K562 (cell line): ENCODE data around the gene MED29. TPM values are rescaled to one million over a fixed set of nuclear protein-coding genes. Genes with fewer than 3 reads are reported as not detected.

Source experiments
- CC2D1A ChIP-seq: fragments of 450-650 bp; IDR thresholded peaks from 2 replicates; pipeline ENCODE4 v1.6.1; 2017; ENCODE audit warnings: mild to moderate bottlenecking
- CHD1 ChIP-seq: fragments of 200-600 bp; sonication (generic); IDR thresholded peaks from one replicate; pipeline ENCODE4 v1.6.1; 2012; ENCODE audit warnings: mild to moderate bottlenecking, moderate library complexity, low read length, inconsistent platforms
- EGR1 ChIP-seq: fragments of 450-650 bp; conservative IDR thresholded peaks from 2 replicates; pipeline ENCODE4 v1.6.1; 2017; ENCODE audit warnings: mild to moderate bottlenecking
- EHMT2 ChIP-seq: fragments of 450-650 bp; IDR thresholded peaks from 2 replicates; pipeline ENCODE4 v1.6.1; 2018; ENCODE audit warnings: antibody characterized with exemption
- IRF9 ChIP-seq: fragments of 450-650 bp; IDR thresholded peaks from 2 replicates; pipeline ENCODE4 v1.6.1; 2016; ENCODE audit warnings: missing biosample characterization, missing genetic modification characterization
- MEF2A ChIP-seq: IDR thresholded peaks from 2 replicates; pipeline ENCODE4 v1.6.1; 2011; ENCODE audit warnings: low read depth, mild to moderate bottlenecking, low read length, moderate library complexity; ENCODE audit not compliant: control insufficient read depth
- NBN ChIP-seq: fragments of 450-650 bp; IDR thresholded peaks from 2 replicates; pipeline ENCODE4 v1.6.1; 2016; ENCODE audit warnings: low read depth, mild to moderate bottlenecking
- POLR2G ChIP-seq: fragments of 200-400 bp; formaldehyde crosslinking; IDR thresholded peaks from 2 replicates; pipeline ENCODE4 v1.6.1; 2017; ENCODE audit warnings: low read depth, mild to moderate bottlenecking, antibody characterized with exemption, low read length, moderate library complexity
- REST ChIP-seq, 2 experiments: fragments of 450-650 bp; formaldehyde crosslinking in 1 of 2; IDR thresholded peaks; 2 replicates each; pipeline versions ENCODE4 v1.4.0 to v1.6.1; 2014 to 2020; ENCODE audit warnings: mild to moderate bottlenecking in 2 of 2, borderline replicate concordance in 1 of 2, low read depth in 1 of 2
- SAFB ChIP-seq: fragments of 200-400 bp; formaldehyde crosslinking; IDR thresholded peaks from 2 replicates; pipeline ENCODE4 v1.6.1; 2017; ENCODE audit warnings: low read depth, low read length, borderline replicate concordance
- TAF1 ChIP-seq: IDR thresholded peaks from 2 replicates; pipeline ENCODE4 v1.6.1; 2011; ENCODE audit warnings: mild to moderate bottlenecking, low read length, moderate library complexity; ENCODE audit not compliant: insufficient read depth, control insufficient read depth, severe bottlenecking; ENCODE audit errors: extremely low read depth
- ZNF449 ChIP-seq: fragments of 250-450 bp; sonication (Bioruptor Pico); IDR thresholded peaks from 2 replicates; pipeline ENCODE4 v1.8.0; 2022; ENCODE audit warnings: moderate library complexity, mild to moderate bottlenecking, inconsistent platforms
- ZNF655 ChIP-seq: fragments of 250-450 bp; sonication (Bioruptor Pico); IDR thresholded peaks from 2 replicates; pipeline ENCODE4 v1.5.0; 2021
- ZSCAN32 ChIP-seq: fragments of 450-650 bp; formaldehyde crosslinking; IDR thresholded peaks from 2 replicates; pipeline ENCODE4 v1.4.0; 2020; ENCODE audit warnings: mild to moderate bottlenecking, moderate library complexity
- polyA plus RNA-seq, 8 experiments: library from polyadenylated mRNA; depleted of rRNA in 4 of 8; stranded (reverse) in 5 of 8; unstranded in 3 of 8; fragments of >200 nt; fragmentation: Nextera tagmentation in 2 of 8; fragmentation: Illumina TruSeq in 1 of 8; extraction: Ambion mirVana in 2 of 8; extraction: Trizol in 1 of 8; gene quantifications; 2 replicates each; pipeline versions ENCODE4 v1.2.1 to v1.2.3, GENCODE V29; 2011 to 2014; ENCODE audit warnings: inconsistent platforms in 1 of 8, missing spikeins in 1 of 8
- total RNA-seq, 7 experiments: library from RNA; depleted of rRNA in 6 of 7; stranded (reverse); fragments of >200 nt in 6 of 7; fragmentation: Illumina TruSeq in 2 of 7; extraction: Trizol in 2 of 7; gene quantifications; 2 replicates each; pipeline versions ENCODE4 v1.2.1 to v1.2.3, GENCODE V29; 2011 to 2021; ENCODE audit warnings: low replicate concordance in 1 of 7

MED29 gene
- total and polyA plus RNA-seq, 9 of the 15 experiments (the other 6 are each of a cell fraction or from before 2014, with no cell fraction given) = 1.8 to 22.6 (median 12.4) TPM

- TF ChIP-seq SAFB (0 out of 2 replicates have a peak, but pooled peaks have one; percentile 14), TAF1 (peak; percentile 19), ZSCAN32 (CRISPR knock-in tag) (0 out of 2 replicates have a peak, but pooled peaks have one; percentile 9), NBN (no peak), EGR1 (peak; percentile 28; the same call in 1 of the 2 replicates), CC2D1A (no peak), ZNF655 (CRISPR knock-in tag) (no peak), POLR2G (peak; percentile 82), ZNF449 (CRISPR knock-in tag) (no peak), REST (IDR thresholded peaks at IDR 0.05; ENCODE audit: borderline replicate concordance) (no peak), REST (CRISPR knock-in tag; IDR thresholded peaks at IDR 0.05; ENCODE audit: low read depth) (0 out of 2 replicates have a peak, but pooled peaks have one; percentile 25), IRF9 (tag) (no peak), MEF2A (no peak), EHMT2 (no peak), CHD1 (peak; percentile 16)
These were observed 16.6 kb downstream of the MED29 start (continued) for GRCh38 chr19:39407660-39408391.
